ENCODE results near the gene TREML4. TPM values are rescaled to one million over a fixed set of nuclear protein-coding genes. Genes with fewer than 3 reads are reported as not detected.
A peak's percentile ranks its signal among the peaks of the same experiment; 100 is the strongest.

TREML4 gene
- total and polyA plus RNA-seq, 5 experiments from 2014 or later: not detected

- peaks cover 0 to 3% (median 0%) of the 10 kb centered on the region in 9 donors for H3K9me3 Mint-ChIP-seq
- no peak overlapping the region for H3K27ac Mint-ChIP-seq
- peaks cover 0 to 5% (median 2%) of the 10 kb centered on the region in 5 donors for H3K27me3 Mint-ChIP-seq
- ATAC-seq (no peak), DNase-seq (no peak)
- POLR2A ChIA-PET: no interaction called here
- peaks cover 8 to 16% (median 11%) of the 10 kb centered on the region in 4 donors for H3K4me1 Mint-ChIP-seq
- peaks cover 0 to 6% (median 0%) of the 10 kb centered on the region in 3 donors for H3K36me3 Mint-ChIP-seq
- H3K4me3 Mint-ChIP-seq: no peak overlapping the region
Observed at GRCh38 chr6:41280381-41281057, 52.4 kb downstream of the TREML4 start.

GRCh38 chr6:41283600-41283999 lies 55.5 kb downstream of the TREML4 start:
- H3K36me3 Mint-ChIP-seq: peaks cover 0 to 6% (median 0%) of the 10 kb centered on the region in 3 donors

GRCh38 chr6:41284726-41285125 lies 56.6 kb downstream of the TREML4 start:
- Mint-ChIP-seq H3K4me1 (peaks cover 0 to 12% (median 9%) of the 10 kb centered on the region in 4 donors), H3K36me3 (peaks cover 0 to 6% (median 0%) of the 10 kb centered on the region in 3 donors), H3K4me3 (no peak overlapping the region), H3K27ac (peak overlapping the region in 1 of 10 donors; percentile 21), H3K9me3 (peaks cover 0 to 3% (median 0%) of the 10 kb centered on the region in 9 donors), H3K27me3 (peaks cover 2 to 11% (median 5%) of the 10 kb centered on the region in 5 donors)
- POLR2A ChIA-PET: no interaction called here
- ATAC-seq: no peak
- no peak for DNase-seq

More at GRCh38 chr6:41283600-41283999, 55.5 kb downstream of the TREML4 start:
- DNase-seq: no peak
- ATAC-seq: no peak
- H3K27me3 Mint-ChIP-seq: peaks cover 2 to 11% (median 5%) of the 10 kb centered on the region in 5 donors
- no peak overlapping the region for H3K4me3 Mint-ChIP-seq
- peaks cover 8 to 21% (median 16%) of the 10 kb centered on the region in 4 donors for H3K4me1 Mint-ChIP-seq
- H3K9me3 Mint-ChIP-seq: peaks cover 0 to 3% (median 0%) of the 10 kb centered on the region in 9 donors
- POLR2A ChIA-PET: no interaction called here
- no peak overlapping the region for H3K27ac Mint-ChIP-seq

- no peak for DNase-seq
- peak within 1 kb of the TSS in 1 of 10 donors; percentile 67 for H3K4me3 Mint-ChIP-seq
- peak within 1 kb of the TSS in 2 of 10 donors; percentile 38 to 56 for H3K27ac Mint-ChIP-seq
- H3K9me3 Mint-ChIP-seq: peaks cover 0 to 3% (median 0%) of the 10 kb centered on the region in 9 donors
- ATAC-seq: no peak
- peaks cover 0 to 6% (median 0%) of the 10 kb centered on the region in 3 donors for H3K36me3 Mint-ChIP-seq
- H3K27me3 Mint-ChIP-seq: peaks cover 2 to 11% (median 5%) of the 10 kb centered on the region in 5 donors
- POLR2A ChIA-PET: interaction anchor here (1.1 kb wide), 1 partner anchor 48 kb away, joined by 3 read pairs; no protein-coding TSS in a partner anchor
- peaks cover 0 to 12% (median 9%) of the 10 kb centered on the region in 4 donors for H3K4me1 Mint-ChIP-seq
Observed at GRCh38 chr6:41286544-41287346, 58.6 kb downstream of the TREML4 start, which contains the start of gene TREM1. Gene TREM1, minus strand, starts transcription at chr6:41286682. Its CDS starts 27 bp downstream, at chr6:41286655.

- H3K9me3 Mint-ChIP-seq: no peaks in the 10 kb centered on the region
- peaks cover 0 to 11% (median 3%) of the 10 kb centered on the region in 5 donors for H3K27me3 Mint-ChIP-seq
- H3K4me1 Mint-ChIP-seq: peaks cover 0 to 12% (median 7%) of the 10 kb centered on the region in 4 donors
- POLR2A ChIA-PET: interaction anchor here (1.1 to 1.2 kb wide), 2 partner anchors 21 to 46 kb away, joined by 3 to 4 read pairs; no protein-coding TSS in a partner anchor
- ATAC-seq (no peak), DNase-seq (no peak)
- no peak overlapping the region for H3K4me3 Mint-ChIP-seq
- H3K36me3 Mint-ChIP-seq: peaks cover 0 to under 1% (median 0%) of the 10 kb centered on the region in 3 donors
- H3K27ac Mint-ChIP-seq: no peak overlapping the region
Observed at GRCh38 chr6:41288030-41288753, 60.0 kb downstream of the TREML4 start.

Other genes with a start within 250 kb of the TREML4 start
- 1 to 10 TPM; 6.3 to 7.3 TPM for gene UNC5CL, start 189.1 kb upstream of the TREML4 start, total RNA-seq
- under 1 TPM in 2 of 3 donors, not detected in 1; 0.07 to 0.34 TPM for gene UNC5CL, start 189.1 kb upstream of the TREML4 start, polyA plus RNA-seq
- not detected for gene TSPO2, start 185.9 kb upstream of the TREML4 start, total RNA-seq
- gene TSPO2, start 185.9 kb upstream of the TREML4 start, polyA plus RNA-seq: not detected
- not detected for gene APOBEC2, start 175.1 kb upstream of the TREML4 start, total RNA-seq
- under 1 TPM in 2 of 3 donors, not detected in 1; 0.39 to 0.45 TPM for gene APOBEC2, start 175.1 kb upstream of the TREML4 start, polyA plus RNA-seq
- 10 to 100 TPM; 48.7 to 52.1 TPM for gene OARD1, start 156.0 kb upstream of the TREML4 start, total RNA-seq
- 10 to 100 TPM; 41.2 to 48.5 (median 48.1) TPM for gene OARD1, start 156.0 kb upstream of the TREML4 start, polyA plus RNA-seq
- 10 to 100 TPM; 58.9 to 60.0 TPM for gene NFYA, start 155.4 kb upstream of the TREML4 start, total RNA-seq
- gene NFYA, start 155.4 kb upstream of the TREML4 start, polyA plus RNA-seq: 10 to 100 TPM; 17.0 to 27.9 (median 20.4) TPM
- not detected for gene TREML1, start 74.0 kb upstream of the TREML4 start, total RNA-seq
- gene TREML1, start 74.0 kb upstream of the TREML4 start, polyA plus RNA-seq: not detected
- gene TREM2, start 65.2 kb upstream of the TREML4 start, total RNA-seq: under 1 TPM in 1 of 2 experiments, not detected in 1; 0.49 TPM
- gene TREM2, start 65.2 kb upstream of the TREML4 start, polyA plus RNA-seq: not detected
- 1 to 10 TPM; 1.7 to 1.9 TPM for gene TREML2, start 27.2 kb upstream of the TREML4 start, total RNA-seq
- 1 to 10 TPM in 1 of 3 donors, under 1 TPM in 2; 0.65 to 1.5 (median 0.70) TPM for gene TREML2, start 27.2 kb upstream of the TREML4 start, polyA plus RNA-seq
- gene TREM1, start 58.3 kb downstream of the TREML4 start, total RNA-seq: not detected
- gene TREM1, start 58.3 kb downstream of the TREML4 start, polyA plus RNA-seq: under 1 TPM in 1 of 3 donors, not detected in 2; 0.36 TPM
- not detected for gene NCR2, start 107.3 kb downstream of the TREML4 start, total RNA-seq
- not detected for gene NCR2, start 107.3 kb downstream of the TREML4 start, polyA plus RNA-seq

All from naive thymus-derived CD8-positive, alpha-beta T cell (primary cell).